M059J (cell line): ENCODE results near the gene NCK2. TPM values are rescaled to one million over a fixed set of nuclear protein-coding genes. Genes with fewer than 3 reads are reported as not detected.
A peak's percentile ranks its signal among the peaks of the same experiment; 100 is the strongest.

Experiments used
- DNase-seq: peaks from one replicate; pipeline ENCODE4 v3.0.0-alpha.2; 2012; ENCODE audit warnings: low read depth
- total RNA-seq: library from RNA; depleted of rRNA; stranded (reverse); fragments of >200 nt; shearing (Covaris generic); gene quantifications from 2 replicates; pipeline ENCODE4 v1.2.3, GENCODE V29; 2014

The NCK2 gene
- total RNA-seq, 1 experiment from 2014 or later = 16.4 TPM

- DNase-seq = no peak
Measured at GRCh38 chr2:105792561-105792960, 47.8 kb downstream of the NCK2 start.

GRCh38 chr2:105793196-105793975 lies 48.7 kb downstream of the NCK2 start:
- no peak for DNase-seq

- DNase-seq = no peak
Measured at GRCh38 chr2:105794926-105795574, 50.3 kb downstream of the NCK2 start.

- DNase-seq = no peak
Measured at GRCh38 chr2:105795575-105795934, 50.8 kb downstream of the NCK2 start.

- DNase-seq = no peak
Measured at GRCh38 chr2:105796131-105796638, 51.5 kb downstream of the NCK2 start.

GRCh38 chr2:105796791-105797190 lies 52.1 kb downstream of the NCK2 start:
- DNase-seq = no peak

- peak; percentile 55 for DNase-seq
Measured at GRCh38 chr2:105797298-105797819, 52.6 kb downstream of the NCK2 start.

GRCh38 chr2:105798595-105798994 lies 53.9 kb downstream of the NCK2 start:
- DNase-seq = no peak

GRCh38 chr2:105800036-105800713 lies 55.5 kb downstream of the NCK2 start:
- DNase-seq = no peak

- DNase-seq = no peak
Measured at GRCh38 chr2:105800953-105801635, 56.4 kb downstream of the NCK2 start.

- no peak for DNase-seq
Measured at GRCh38 chr2:105801961-105802360, 57.2 kb downstream of the NCK2 start.

GRCh38 chr2:105802587-105802986 lies 57.9 kb downstream of the NCK2 start:
- no peak for DNase-seq

- DNase-seq = no peak
Measured at GRCh38 chr2:105803337-105803736, 58.6 kb downstream of the NCK2 start.

- no peak for DNase-seq
Measured at GRCh38 chr2:105803773-105804172, 59.1 kb downstream of the NCK2 start.

- DNase-seq = peak; percentile 17
Measured at GRCh38 chr2:105804266-105804665, 59.6 kb downstream of the NCK2 start.

GRCh38 chr2:105806996-105807395 lies 62.3 kb downstream of the NCK2 start:
- DNase-seq = no peak

GRCh38 chr2:105808423-105809096 lies 63.8 kb downstream of the NCK2 start:
- DNase-seq = no peak

- no peak for DNase-seq
Measured at GRCh38 chr2:105809097-105809473, 64.4 kb downstream of the NCK2 start.

GRCh38 chr2:105809723-105810122 lies 65.0 kb downstream of the NCK2 start:
- no peak for DNase-seq

- peak; percentile 57 for DNase-seq
Measured at GRCh38 chr2:105812180-105813044, 67.7 kb downstream of the NCK2 start.

- no peak for DNase-seq
Measured at GRCh38 chr2:105813045-105813315, 68.3 kb downstream of the NCK2 start.
